C4-2B (cell line): ENCODE measurements around the gene CHCT1.
"Not testable (repeated sequence)": the region's sequence is repeated elsewhere in the genome, so short reads cannot be mapped to it uniquely, and the experiment has no call there.

ENCODE experiments used
- H3K27ac ChIP-seq: fragments of 450-650 bp; 2 replicates; pipeline ENCODE4 v1.5.1; 2017
- ZFX ChIP-seq: fragments of 450-650 bp; IDR thresholded peaks from 2 replicates; pipeline ENCODE4 v1.6.1; 2017
- TF ChIP-seq, protein P1 (sequence below): fragments of 450-650 bp; conservative IDR thresholded peaks from 2 replicates; pipeline ENCODE4 v1.5.1; 2017; ENCODE audit warnings: mild to moderate bottlenecking

CHCT1 gene

DNA sequence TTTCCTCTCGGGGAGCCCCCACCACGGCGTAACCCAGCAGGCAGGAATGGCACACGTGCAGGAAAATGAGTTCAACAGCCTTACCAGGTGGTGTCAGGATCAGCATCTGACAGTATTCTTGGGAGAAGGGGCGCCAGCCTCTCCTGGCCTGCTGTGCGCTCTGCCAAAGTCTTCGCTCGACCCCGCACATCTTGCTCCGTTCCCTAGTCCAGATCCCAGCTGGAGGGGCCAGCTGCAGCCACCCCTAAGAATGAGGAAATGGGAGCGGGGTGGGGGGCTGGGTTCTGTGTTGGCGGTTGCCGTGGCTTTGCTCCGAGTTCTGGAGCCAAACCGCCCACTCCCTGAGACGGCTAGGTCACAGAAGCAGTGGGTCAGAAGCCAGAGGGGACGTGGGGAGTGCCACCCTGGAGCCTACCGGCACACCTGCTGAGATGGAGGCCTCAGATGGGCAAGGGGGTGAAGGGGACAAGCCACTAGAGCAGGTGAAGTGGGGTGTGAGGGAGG is at the start of gene CHCT1:
CHCT1 (plus strand) TSS at position 328 of the 504 bp plus-strand sequence; CDS start at position 432, 104 bp downstream.
- TF ChIP-seq ZFX = no peak
- TF ChIP-seq, protein P1, sequence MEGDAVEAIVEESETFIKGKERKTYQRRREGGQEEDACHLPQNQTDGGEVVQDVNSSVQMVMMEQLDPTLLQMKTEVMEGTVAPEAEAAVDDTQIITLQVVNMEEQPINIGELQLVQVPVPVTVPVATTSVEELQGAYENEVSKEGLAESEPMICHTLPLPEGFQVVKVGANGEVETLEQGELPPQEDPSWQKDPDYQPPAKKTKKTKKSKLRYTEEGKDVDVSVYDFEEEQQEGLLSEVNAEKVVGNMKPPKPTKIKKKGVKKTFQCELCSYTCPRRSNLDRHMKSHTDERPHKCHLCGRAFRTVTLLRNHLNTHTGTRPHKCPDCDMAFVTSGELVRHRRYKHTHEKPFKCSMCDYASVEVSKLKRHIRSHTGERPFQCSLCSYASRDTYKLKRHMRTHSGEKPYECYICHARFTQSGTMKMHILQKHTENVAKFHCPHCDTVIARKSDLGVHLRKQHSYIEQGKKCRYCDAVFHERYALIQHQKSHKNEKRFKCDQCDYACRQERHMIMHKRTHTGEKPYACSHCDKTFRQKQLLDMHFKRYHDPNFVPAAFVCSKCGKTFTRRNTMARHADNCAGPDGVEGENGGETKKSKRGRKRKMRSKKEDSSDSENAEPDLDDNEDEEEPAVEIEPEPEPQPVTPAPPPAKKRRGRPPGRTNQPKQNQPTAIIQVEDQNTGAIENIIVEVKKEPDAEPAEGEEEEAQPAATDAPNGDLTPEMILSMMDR = no peak
- no peak within 1 kb of the TSS for H3K27ac ChIP-seq

DNA sequence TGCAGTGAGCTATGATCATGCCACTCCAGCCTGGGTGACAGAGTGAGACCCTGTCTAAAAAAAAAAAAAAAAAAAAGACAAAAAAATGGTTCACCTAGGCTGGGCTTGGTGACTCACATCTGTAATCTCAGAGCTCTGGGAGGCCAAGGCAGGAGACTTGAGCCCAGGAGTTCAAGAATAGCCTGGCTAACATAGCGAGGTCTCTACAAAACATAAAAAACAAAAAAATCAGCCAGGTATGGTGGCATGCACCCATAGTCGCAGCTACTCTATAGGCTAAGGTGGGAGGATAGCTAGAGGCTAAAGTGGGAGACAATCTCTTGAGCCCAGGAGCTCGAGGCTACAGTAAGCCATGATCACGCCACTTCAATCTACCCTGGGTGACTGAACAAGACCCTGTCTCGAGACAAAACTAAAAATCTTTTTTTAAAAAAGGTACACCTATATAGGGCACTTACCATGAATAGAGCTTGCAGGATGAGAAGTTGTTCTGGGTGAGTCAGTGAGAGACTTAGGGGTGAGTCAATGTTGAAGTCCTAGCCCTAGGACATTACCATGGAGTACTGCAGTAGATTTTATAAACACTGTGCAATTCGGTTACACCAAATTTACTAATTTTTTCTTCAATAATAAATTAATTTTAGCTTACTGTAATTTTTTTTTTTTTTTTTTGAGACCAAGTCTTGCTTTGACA is 49.4 kb upstream of the CHCT1 start:
- H3K27ac ChIP-seq = no peak overlapping the region
- TF ChIP-seq, protein P1 = no peak
- TF ChIP-seq ZFX = no peak

DNA sequence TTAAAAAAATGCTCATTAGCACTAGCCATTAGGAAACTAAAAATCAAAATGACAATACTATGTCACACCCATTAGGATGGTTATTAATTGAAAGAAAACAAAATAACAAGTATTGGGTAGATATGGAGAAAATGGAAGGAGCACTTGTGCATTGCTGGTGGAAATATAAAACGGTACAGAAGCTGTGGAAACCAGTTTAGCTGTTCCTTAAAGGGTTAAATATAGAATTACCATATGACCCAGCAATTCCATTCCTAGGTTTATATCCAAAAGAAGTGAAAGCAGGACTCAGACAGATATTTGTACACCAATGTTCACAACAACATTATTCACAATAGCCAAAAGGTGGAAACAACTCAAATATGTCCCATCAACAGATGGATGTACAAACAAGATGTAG is 44.1 kb upstream of the CHCT1 start:
- H3K27ac ChIP-seq = not testable (repeated sequence)

DNA sequence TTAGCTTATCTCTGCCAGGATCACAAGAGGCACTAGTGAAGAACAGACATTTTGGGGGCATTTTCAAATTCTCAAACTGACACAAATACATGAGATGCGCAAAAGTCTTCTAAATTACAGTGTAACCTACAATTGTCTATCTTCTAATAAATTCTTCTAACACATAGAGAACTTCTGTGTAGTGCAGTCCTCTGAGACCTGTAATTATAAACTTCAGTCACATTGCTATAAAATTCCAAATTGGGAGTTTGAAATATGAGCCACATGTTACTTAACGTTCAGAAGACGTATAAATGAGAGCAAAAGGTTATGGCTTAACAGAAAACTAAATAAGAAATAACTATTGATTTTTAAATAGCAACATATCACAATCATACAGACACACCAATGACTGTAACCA is 42.8 kb upstream of the CHCT1 start:
- not testable (repeated sequence) for H3K27ac ChIP-seq

DNA sequence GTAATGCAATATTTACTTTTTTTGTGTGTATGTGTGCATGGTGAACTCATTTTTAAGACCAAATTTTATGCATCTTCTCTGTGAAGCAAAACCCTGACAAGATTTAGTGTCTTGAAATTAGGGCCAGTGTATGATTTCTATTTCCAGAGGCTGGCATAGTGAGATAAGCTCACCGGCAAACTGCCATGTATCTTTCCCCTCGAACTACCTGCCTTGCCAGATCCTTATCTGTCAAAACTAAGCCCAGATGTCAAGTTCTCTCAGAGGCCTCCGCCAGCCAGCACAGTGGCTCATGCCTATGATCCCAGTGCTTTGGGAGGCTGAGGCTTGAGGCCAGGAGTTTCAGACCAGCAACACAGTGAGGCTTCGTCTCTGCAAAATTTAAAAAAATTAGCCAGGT is 40.3 kb upstream of the CHCT1 start:
- H3K27ac ChIP-seq = no peak overlapping the region
- TF ChIP-seq ZFX = no peak
- TF ChIP-seq, protein P1 = no peak

DNA sequence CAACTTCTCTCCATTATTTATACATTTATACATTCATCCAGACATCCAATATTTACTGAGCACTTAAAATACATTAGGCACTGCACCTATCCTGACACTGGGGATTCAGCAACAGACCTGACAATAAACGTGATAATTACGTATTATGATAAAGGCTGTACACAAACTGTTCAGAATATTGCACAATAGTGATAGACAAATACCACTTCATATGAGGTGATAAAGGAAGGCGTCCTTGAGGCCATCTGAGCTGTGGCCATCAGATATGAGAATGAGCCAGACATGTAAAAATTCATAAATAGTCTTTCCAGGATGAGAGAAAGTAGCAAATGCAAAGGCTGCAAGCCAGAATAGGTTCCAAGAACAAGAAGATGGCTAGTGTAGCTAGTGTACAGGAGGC is 38.9 kb upstream of the CHCT1 start:
- no peak overlapping the region for H3K27ac ChIP-seq
- TF ChIP-seq, protein P1 = no peak
- no peak for TF ChIP-seq ZFX

DNA sequence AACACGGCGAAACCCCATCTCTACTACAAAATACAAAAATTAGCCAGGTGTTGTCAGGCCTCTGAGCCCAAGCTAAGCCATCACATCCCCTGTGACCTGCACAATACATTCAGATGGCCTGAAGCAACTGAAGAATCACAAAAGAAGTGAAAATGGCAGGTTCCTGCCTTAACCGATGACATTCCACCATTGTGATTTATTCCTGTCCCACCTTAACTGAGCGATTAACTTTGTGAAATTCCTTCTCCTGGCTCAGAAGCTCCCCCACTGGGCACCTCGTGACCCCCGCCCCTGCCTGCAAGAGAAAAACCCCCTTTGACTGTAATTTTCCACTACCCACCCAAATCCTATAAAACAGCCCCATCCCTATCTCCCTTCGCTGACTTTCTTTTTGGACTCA is 37.4 kb upstream of the CHCT1 start:
- H3K27ac ChIP-seq = not testable (repeated sequence)

DNA sequence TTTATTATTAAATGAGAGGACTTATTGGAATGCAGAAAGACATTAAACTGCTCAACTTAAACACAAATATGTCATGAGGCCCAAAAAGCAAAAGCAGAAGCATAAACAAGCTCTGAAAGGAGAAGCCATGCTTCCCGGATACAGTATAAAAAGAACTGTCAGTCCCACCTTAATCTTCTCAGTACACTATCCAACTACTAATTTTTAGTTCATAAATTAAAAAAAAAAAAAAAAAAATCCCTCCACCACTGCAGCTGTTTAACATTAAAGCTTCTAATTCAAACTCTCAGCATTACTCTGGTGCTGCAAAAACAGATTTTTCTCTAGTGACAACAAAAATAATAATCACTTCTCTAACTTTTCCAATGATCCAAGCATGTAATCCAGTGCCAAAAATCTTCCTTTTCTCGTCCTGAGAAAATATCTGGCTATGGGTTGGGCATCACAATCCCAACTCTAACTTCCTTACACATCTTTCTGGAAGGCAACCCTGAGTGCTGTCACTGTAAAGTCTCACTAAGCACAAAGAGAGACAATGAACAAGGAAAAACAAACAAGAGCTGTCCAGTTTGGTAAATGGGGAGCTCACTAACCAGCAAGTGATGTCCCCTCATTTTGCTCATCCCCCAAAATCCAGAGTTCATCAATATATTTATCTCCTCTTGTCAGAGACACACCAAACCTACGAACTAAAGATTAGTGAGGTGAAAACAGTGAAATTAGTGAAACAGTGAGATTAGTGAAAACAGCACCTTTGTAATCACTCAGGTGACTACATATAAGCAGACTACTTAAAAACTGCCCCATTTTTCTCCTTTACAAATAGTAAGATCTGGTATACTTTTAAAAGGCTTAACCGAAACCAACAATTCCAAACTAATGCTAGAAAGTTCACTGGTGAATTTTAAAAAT is 35.9 kb upstream of the CHCT1 start:
- TF ChIP-seq, protein P1 = no peak
- no peak for TF ChIP-seq ZFX
- no peak overlapping the region for H3K27ac ChIP-seq

DNA sequence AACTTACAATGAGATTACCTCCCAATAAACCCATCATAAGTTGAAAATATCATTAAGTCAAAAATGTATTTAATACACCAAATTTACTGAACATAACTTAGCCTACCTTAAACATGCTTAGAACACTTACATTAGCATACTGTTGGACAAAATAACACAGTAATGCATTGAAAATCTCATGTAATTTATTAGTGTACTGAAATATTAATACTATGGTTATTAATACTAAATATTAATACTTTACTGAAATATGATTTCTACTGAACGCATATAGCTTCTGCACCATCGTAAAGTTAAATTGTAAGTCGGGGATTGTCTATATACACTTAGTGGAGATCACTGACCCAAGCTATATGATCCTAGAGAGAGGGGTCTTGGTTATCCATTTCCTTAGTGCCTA is 34.6 kb upstream of the CHCT1 start:
- H3K27ac ChIP-seq = no peak overlapping the region
- no peak for TF ChIP-seq ZFX
- TF ChIP-seq, protein P1 = no peak
